Measurements from ENCODE around the gene RNF220. TPM values are rescaled to one million over a fixed set of nuclear protein-coding genes. Genes with fewer than 3 reads are reported as not detected.

Gene RNF220
- total RNA-seq, 1 experiment from 2014 or later: 128 TPM

- TF ChIP-seq, protein P1, sequence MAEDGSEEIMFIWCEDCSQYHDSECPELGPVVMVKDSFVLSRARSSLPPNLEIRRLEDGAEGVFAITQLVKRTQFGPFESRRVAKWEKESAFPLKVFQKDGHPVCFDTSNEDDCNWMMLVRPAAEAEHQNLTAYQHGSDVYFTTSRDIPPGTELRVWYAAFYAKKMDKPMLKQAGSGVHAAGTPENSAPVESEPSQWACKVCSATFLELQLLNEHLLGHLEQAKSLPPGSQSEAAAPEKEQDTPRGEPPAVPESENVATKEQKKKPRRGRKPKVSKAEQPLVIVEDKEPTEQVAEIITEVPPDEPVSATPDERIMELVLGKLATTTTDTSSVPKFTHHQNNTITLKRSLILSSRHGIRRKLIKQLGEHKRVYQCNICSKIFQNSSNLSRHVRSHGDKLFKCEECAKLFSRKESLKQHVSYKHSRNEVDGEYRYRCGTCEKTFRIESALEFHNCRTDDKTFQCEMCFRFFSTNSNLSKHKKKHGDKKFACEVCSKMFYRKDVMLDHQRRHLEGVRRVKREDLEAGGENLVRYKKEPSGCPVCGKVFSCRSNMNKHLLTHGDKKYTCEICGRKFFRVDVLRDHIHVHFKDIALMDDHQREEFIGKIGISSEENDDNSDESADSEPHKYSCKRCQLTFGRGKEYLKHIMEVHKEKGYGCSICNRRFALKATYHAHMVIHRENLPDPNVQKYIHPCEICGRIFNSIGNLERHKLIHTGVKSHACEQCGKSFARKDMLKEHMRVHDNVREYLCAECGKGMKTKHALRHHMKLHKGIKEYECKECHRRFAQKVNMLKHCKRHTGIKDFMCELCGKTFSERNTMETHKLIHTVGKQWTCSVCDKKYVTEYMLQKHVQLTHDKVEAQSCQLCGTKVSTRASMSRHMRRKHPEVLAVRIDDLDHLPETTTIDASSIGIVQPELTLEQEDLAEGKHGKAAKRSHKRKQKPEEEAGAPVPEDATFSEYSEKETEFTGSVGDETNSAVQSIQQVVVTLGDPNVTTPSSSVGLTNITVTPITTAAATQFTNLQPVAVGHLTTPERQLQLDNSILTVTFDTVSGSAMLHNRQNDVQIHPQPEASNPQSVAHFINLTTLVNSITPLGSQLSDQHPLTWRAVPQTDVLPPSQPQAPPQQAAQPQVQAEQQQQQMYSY (CRISPR knock-in tag; IDR thresholded peaks at IDR 0.05): peak; percentile 24; the same call in 1 of the 2 replicates
Measured at GRCh38 chr1:44500181-44501046, 95.4 kb downstream of the RNF220 start (continued).

DNA sequence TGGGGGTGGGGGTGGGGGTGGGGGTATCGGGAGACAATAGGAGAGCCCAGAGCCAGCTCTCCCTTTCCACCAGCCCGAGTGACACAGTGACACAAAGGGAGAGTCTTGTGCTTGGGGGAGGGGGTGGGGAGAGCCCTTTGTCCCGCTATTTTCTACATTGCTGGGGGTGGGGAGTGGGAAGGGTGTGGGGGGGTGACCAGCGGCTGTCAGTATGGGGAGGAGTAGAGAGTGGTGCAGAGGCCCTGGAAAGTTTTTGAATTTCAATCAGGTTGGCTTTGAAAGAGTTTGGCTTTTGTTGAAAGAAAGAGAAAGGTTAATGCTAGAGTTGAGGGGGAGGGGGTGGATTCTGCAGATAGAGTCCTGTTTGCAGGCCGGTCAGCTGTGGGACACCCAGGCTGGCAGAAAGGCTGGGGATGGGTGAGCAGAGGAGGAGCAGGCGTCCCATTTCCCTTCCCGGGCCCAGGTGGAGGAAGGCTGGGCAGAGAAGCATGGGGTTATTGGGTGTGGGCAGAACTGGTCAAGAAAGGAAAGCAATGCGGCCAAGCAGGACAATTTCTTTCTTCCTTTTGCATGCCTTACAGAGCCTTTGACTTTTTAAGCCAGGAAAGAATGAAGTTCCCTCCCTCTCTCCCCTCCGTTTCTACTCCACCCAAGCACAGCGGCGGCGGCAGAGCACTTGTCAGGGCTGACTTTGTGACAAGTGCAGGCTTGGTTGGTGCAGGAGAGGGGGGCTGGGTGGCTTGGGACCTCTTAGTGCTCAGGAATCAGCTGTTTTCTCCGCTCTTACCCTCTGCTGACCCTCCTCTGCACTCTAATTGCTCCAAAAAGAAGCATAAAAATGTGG, 96.2 kb downstream of the RNF220 start:
- Mint-ChIP-seq H3K36me3 (no peaks in the 10 kb centered on the region), H3K27me3 (ENCODE audit: low read depth) (peaks cover 10% of the 10 kb centered on the region), H3K4me1 (peaks cover 43% of the 10 kb centered on the region), H3K27ac (peak overlapping the region; percentile 89), H3K4me3 (no peak overlapping the region), H3K9me3 (no peaks in the 10 kb centered on the region)
- ChIA-PET CTCF (interaction anchor here (0.6 to 3.6 kb wide), 34 partner anchors 11 to 398 kb away, joined by 3 to 43 read pairs (median 5); no protein-coding TSS in a partner anchor), POLR2A (interaction anchor here (0.5 to 2.0 kb wide), 7 partner anchors 20 to 220 kb away, joined by 3 to 6 read pairs (median 3); no protein-coding TSS in a partner anchor)
- DNase-seq (ENCODE audit: low spot score) (no peak), ATAC-seq (peak; percentile 43)
- TF ChIP-seq, protein P2, sequence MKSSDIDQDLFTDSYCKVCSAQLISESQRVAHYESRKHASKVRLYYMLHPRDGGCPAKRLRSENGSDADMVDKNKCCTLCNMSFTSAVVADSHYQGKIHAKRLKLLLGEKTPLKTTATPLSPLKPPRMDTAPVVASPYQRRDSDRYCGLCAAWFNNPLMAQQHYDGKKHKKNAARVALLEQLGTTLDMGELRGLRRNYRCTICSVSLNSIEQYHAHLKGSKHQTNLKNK (CRISPR knock-in tag; IDR thresholded peaks at IDR 0.05): no peak
- TF ChIP-seq ZNF317 (CRISPR knock-in tag; IDR thresholded peaks at IDR 0.05; ENCODE audit: borderline replicate concordance, low read depth) (no peak), ZNF138 (CRISPR knock-in tag; conservative IDR thresholded peaks at IDR 0.05) (no peak), SP1 (CRISPR knock-in tag; conservative IDR thresholded peaks at IDR 0.05) (no peak), ESRRA (CRISPR knock-in tag; IDR thresholded peaks at IDR 0.05; ENCODE audit: borderline replicate concordance) (no peak), MYBL2 (CRISPR knock-in tag; IDR thresholded peaks at IDR 0.05) (no peak), JUN (CRISPR knock-in tag; IDR thresholded peaks at IDR 0.05) (no peak), ATF2 (CRISPR knock-in tag; IDR thresholded peaks at IDR 0.05; ENCODE audit: borderline replicate concordance, low read depth) (no peak), MLX (CRISPR knock-in tag; IDR thresholded peaks at IDR 0.05) (no peak), CBFB (CRISPR knock-in tag; IDR thresholded peaks at IDR 0.05; ENCODE audit: low read depth) (no peak), GRHL2 (CRISPR knock-in tag; IDR thresholded peaks at IDR 0.05; ENCODE audit: insufficient replicate concordance, severe bottlenecking) (no peak), NFATC4 (CRISPR knock-in tag; IDR thresholded peaks at IDR 0.05) (no peak), TP53 (CRISPR knock-in tag; IDR thresholded peaks at IDR 0.05) (no peak), ERG (CRISPR knock-in tag; IDR thresholded peaks at IDR 0.05) (no peak)
- TF ChIP-seq, protein P3, sequence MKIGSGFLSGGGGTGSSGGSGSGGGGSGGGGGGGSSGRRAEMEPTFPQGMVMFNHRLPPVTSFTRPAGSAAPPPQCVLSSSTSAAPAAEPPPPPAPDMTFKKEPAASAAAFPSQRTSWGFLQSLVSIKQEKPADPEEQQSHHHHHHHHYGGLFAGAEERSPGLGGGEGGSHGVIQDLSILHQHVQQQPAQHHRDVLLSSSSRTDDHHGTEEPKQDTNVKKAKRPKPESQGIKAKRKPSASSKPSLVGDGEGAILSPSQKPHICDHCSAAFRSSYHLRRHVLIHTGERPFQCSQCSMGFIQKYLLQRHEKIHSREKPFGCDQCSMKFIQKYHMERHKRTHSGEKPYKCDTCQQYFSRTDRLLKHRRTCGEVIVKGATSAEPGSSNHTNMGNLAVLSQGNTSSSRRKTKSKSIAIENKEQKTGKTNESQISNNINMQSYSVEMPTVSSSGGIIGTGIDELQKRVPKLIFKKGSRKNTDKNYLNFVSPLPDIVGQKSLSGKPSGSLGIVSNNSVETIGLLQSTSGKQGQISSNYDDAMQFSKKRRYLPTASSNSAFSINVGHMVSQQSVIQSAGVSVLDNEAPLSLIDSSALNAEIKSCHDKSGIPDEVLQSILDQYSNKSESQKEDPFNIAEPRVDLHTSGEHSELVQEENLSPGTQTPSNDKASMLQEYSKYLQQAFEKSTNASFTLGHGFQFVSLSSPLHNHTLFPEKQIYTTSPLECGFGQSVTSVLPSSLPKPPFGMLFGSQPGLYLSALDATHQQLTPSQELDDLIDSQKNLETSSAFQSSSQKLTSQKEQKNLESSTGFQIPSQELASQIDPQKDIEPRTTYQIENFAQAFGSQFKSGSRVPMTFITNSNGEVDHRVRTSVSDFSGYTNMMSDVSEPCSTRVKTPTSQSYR (CRISPR knock-in tag; IDR thresholded peaks at IDR 0.05): no peak
- TF ChIP-seq, protein P4, sequence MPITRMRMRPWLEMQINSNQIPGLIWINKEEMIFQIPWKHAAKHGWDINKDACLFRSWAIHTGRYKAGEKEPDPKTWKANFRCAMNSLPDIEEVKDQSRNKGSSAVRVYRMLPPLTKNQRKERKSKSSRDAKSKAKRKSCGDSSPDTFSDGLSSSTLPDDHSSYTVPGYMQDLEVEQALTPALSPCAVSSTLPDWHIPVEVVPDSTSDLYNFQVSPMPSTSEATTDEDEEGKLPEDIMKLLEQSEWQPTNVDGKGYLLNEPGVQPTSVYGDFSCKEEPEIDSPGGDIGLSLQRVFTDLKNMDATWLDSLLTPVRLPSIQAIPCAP (CRISPR knock-in tag; IDR thresholded peaks at IDR 0.05): no peak

Measured in WTC11 (cell line).